Glutamatergic neuron (in vitro differentiated cells): ENCODE results near the gene PEX5. TPM values are rescaled to one million over a fixed set of nuclear protein-coding genes. Genes with fewer than 3 reads are reported as not detected.

Experiments used
- DNase-seq: peaks from one replicate; pipeline ENCODE4 v3.0.0; 2022
- H3K27ac Mint-ChIP-seq: one replicate; pipeline ENCODE4 v1.8.0; 2020; ENCODE audit warnings: mild to moderate bottlenecking, mixed read lengths, inconsistent platforms; ENCODE audit not compliant: unreplicated experiment
- H3K27me3 Mint-ChIP-seq: one replicate; pipeline ENCODE4 v1.8.0; 2020; ENCODE audit warnings: mild to moderate bottlenecking, moderate library complexity, mixed read lengths, inconsistent platforms; ENCODE audit not compliant: unreplicated experiment
- H3K36me3 Mint-ChIP-seq: one replicate; pipeline ENCODE4 v1.8.0; 2020; ENCODE audit warnings: mild to moderate bottlenecking, mixed read lengths, inconsistent platforms; ENCODE audit not compliant: unreplicated experiment
- H3K4me1 Mint-ChIP-seq: one replicate; pipeline ENCODE4 v1.8.0; 2020; ENCODE audit warnings: mild to moderate bottlenecking, low read depth, mixed read lengths, inconsistent platforms; ENCODE audit not compliant: unreplicated experiment
- H3K4me3 Mint-ChIP-seq: one replicate; pipeline ENCODE4 v1.8.0; 2020; ENCODE audit warnings: mild to moderate bottlenecking, mixed read lengths, inconsistent platforms; ENCODE audit not compliant: unreplicated experiment
- H3K9me3 Mint-ChIP-seq: one replicate; pipeline ENCODE4 v1.8.0; 2020; ENCODE audit warnings: mild to moderate bottlenecking, moderate library complexity, mixed read lengths, inconsistent platforms; ENCODE audit not compliant: unreplicated experiment
- total RNA-seq: library from RNA; stranded (reverse); fragmentation: NEBNext Ultra II Directional; extraction: Animal tissue kit (Norgen Biotek cat#: 25700); gene quantifications from one replicate; pipeline ENCODE4 v1.2.1, GENCODE V29; 2021; ENCODE audit not compliant: unreplicated experiment
- TF ChIP-seq, protein P1 (sequence below): fragments of 200-600 bp; sonication (generic); IDR thresholded peaks from one replicate; pipeline ENCODE4 v1.5.0; 2021; ENCODE audit not compliant: partially characterized antibody, unreplicated experiment

PEX5 gene
- total RNA-seq, 1 donor from 2014 or later = 71.0 TPM

DNA sequence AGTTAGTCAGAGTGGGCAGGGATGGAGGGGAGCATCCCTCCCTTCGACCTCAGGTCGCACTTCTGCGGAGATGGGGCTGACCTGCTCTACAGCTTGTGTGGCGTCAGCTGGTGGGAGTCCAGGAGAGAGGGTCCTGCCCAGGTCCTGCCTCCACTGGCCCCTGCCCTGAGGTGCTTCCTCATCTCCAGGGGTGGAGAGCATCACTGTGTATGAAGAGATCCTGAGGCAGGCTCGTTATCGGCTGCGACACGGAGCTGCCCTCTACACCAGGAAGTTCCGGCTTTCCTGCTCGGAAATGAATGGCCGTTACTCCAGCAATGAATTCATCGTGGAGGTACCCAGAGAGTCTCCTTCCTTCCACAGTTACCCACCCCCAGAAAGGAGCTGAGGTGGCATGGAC lies 39.1 kb upstream of the PEX5 start:
- Mint-ChIP-seq H3K36me3 (peaks cover 21% of the 10 kb centered on the region), H3K4me1 (no peaks in the 10 kb centered on the region), H3K27me3 (peaks cover 5% of the 10 kb centered on the region), H3K9me3 (peaks cover 5% of the 10 kb centered on the region), H3K4me3 (no peak overlapping the region), H3K27ac (no peak overlapping the region)
- DNase-seq = no peak
- TF ChIP-seq, protein P1, sequence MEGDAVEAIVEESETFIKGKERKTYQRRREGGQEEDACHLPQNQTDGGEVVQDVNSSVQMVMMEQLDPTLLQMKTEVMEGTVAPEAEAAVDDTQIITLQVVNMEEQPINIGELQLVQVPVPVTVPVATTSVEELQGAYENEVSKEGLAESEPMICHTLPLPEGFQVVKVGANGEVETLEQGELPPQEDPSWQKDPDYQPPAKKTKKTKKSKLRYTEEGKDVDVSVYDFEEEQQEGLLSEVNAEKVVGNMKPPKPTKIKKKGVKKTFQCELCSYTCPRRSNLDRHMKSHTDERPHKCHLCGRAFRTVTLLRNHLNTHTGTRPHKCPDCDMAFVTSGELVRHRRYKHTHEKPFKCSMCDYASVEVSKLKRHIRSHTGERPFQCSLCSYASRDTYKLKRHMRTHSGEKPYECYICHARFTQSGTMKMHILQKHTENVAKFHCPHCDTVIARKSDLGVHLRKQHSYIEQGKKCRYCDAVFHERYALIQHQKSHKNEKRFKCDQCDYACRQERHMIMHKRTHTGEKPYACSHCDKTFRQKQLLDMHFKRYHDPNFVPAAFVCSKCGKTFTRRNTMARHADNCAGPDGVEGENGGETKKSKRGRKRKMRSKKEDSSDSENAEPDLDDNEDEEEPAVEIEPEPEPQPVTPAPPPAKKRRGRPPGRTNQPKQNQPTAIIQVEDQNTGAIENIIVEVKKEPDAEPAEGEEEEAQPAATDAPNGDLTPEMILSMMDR = no peak

DNA sequence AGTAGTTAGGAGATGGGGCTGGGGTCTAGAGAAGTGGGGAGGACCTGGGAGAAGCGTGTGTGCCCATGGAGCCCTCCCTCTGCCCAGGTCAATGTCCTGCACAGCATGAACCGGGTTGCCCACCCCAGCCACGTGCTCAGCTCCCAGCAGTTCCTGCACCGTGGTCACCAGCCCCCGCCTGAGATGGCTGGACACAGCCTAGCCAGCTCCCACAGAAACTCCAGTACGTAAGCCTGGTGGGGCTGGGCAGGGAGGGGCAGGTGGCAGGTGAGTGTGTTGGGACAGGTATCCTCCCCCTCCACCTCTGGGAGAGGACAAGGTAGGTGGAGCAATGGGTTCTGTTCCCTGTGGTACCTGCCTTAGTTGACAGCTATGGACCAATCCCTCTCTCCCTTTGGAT lies 38.6 kb upstream of the PEX5 start:
- no peak overlapping the region for H3K27ac Mint-ChIP-seq
- no peak for DNase-seq
- peaks cover 4% of the 10 kb centered on the region for H3K9me3 Mint-ChIP-seq
- H3K27me3 Mint-ChIP-seq = peaks cover 1% of the 10 kb centered on the region
- no peak overlapping the region for H3K4me3 Mint-ChIP-seq
- TF ChIP-seq, protein P1 = no peak
- H3K36me3 Mint-ChIP-seq = peaks cover 19% of the 10 kb centered on the region
- no peaks in the 10 kb centered on the region for H3K4me1 Mint-ChIP-seq

DNA sequence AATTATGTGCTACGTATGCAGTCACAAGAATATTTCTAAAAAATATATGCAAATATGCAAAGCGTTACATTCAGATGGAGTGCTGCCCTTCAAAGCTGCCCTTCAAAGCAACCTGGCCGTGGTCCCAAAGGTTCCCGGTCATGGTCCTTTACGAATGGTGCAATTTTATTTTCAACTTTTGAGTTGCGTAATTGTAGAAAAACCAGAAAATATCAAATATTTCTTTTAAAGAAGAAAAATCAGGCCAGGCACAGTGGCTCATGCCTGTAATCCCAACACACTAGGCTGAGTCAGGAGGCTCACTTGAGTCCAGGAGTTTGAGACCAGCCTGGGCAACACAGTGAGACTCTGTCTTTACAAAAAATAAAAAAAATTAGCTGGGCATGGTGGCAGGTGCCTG lies 38.0 kb upstream of the PEX5 start:
- Mint-ChIP-seq H3K27ac (no peak overlapping the region), H3K36me3 (peaks cover 17% of the 10 kb centered on the region), H3K4me1 (no peaks in the 10 kb centered on the region), H3K9me3 (peaks cover 4% of the 10 kb centered on the region), H3K27me3 (no peaks in the 10 kb centered on the region), H3K4me3 (no peak overlapping the region)
- no peak for DNase-seq
- TF ChIP-seq, protein P1 = no peak

DNA sequence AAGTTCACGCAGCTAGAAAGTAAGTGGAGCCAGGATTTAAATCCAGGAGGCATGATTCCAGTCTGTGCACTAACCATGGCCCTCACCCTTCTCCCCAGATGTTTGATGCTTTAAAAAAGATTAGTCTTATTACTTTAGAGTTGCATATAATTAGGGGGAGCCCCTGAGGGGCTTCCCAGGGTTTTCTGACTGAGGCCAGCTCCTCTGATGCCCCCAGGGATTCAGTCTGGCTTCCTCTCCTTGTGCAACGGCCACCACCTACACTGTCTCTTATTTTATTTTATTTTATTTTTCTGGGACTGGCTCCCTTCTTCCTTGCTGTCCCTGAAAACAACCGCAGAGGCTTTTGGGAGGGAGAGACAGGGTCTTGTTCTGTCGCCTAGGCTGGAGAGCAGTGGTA lies 36.7 kb upstream of the PEX5 start:
- peaks cover 2% of the 10 kb centered on the region for H3K27me3 Mint-ChIP-seq
- no peaks in the 10 kb centered on the region for H3K4me1 Mint-ChIP-seq
- H3K27ac Mint-ChIP-seq = no peak overlapping the region
- peaks cover 6% of the 10 kb centered on the region for H3K9me3 Mint-ChIP-seq
- TF ChIP-seq, protein P1 = no peak
- peaks cover 17% of the 10 kb centered on the region for H3K36me3 Mint-ChIP-seq
- DNase-seq = no peak
- no peak overlapping the region for H3K4me3 Mint-ChIP-seq

DNA sequence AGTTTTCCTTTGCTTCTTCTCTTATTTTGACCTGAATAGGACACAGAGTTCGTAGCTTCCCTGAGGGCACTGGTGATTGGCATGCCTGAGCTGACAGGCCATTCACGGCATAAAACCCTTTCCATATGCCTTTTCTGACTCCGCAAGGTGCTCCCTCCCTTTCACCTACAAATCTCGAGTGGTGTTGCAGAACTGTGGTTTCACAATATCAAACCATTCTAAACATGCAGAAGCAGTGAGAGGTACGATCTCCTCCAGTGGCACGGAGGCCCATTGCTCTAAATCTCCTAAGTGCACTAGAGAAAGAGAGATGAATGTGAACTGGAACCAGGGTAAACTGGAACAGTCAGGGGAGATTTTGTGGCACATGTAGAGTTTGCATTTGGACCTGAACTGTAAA lies 35.4 kb upstream of the PEX5 start:
- H3K4me1 Mint-ChIP-seq = no peaks in the 10 kb centered on the region
- DNase-seq = no peak
- peaks cover 17% of the 10 kb centered on the region for H3K36me3 Mint-ChIP-seq
- peak overlapping the region; percentile 2 for H3K27ac Mint-ChIP-seq
- peak overlapping the region; percentile 13 for H3K4me3 Mint-ChIP-seq
- TF ChIP-seq, protein P1 = no peak
- H3K9me3 Mint-ChIP-seq = peaks cover 5% of the 10 kb centered on the region
- H3K27me3 Mint-ChIP-seq = peaks cover 2% of the 10 kb centered on the region
